Effector CD4-positive, alpha-beta T cell (primary cell): ENCODE results near the gene GNAT1.
A peak's percentile ranks its signal among the peaks of the same experiment; 100 is the strongest.

ENCODE experiments used
- DNase-seq: peaks from one replicate; pipeline ENCODE4 v3.0.0-alpha.2; 2020

GNAT1 gene

GRCh38 chr3:50182533-50183099, 8.8 kb upstream of the GNAT1 start:
- no peak for DNase-seq

DNA sequence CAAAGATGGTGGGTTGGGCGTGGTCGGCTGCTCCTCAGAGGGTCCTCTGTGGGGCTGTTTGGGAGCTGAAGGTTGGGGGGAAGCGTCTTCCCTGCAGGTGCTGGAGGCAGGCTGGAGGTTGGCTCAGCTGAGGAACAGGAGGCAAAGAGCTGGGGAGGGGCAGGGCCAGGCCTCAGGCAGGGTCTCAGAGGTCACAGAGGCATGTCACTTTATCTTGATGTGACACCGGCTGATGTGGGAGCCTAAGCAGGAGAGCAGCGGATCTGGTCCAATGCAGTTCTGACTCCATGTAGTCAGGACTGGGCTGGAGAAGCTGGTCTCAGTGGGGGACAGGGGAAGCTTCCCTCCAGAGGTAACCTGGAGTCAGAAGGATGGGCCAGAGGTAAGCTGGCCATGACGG, 7.7 kb upstream of the GNAT1 start:
- no peak for DNase-seq

- no peak for DNase-seq
Observed at GRCh38 chr3:50184242-50184978, 7.0 kb upstream of the GNAT1 start.

DNA sequence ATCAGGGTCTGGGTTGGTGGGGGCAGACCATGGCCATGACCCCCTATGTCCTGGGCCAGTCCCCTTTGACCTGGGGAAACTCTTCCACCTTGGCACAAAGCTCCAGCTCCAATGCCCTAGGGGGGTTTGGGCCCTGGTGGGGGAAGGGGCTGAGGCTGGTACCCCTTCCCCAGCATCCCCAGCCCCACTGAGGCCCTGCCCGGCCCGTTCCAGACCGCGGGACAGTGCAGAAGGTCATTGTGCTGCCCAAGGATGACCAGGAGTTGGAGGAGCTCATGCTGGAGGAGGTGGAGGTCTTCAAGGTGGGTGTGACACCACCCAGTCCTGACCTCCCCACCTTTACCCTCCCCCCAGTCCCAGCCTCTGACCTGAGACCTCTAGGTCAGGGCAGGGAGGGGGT, 6.2 kb upstream of the GNAT1 start:
- DNase-seq = no peak

DNA sequence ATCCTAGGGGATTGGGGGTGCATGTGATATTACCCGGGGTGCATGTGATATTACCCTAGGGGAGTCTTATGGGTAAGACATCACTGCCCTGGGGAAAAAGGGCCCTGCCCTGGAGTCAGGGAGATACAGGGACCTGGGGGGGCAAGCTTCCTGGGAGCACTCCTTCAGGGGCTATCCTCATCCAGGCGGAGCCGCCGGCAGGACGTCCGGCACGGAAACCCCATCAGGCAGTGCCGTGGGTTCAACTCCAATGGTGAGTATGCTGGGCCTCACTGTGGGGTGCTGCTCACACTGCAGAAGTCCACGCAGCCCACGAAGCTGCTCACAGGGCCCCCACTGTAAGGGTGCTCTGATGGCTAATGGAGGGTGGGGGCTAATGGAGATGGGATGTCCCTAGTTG, 5.3 kb upstream of the GNAT1 start:
- no peak for DNase-seq

DNA sequence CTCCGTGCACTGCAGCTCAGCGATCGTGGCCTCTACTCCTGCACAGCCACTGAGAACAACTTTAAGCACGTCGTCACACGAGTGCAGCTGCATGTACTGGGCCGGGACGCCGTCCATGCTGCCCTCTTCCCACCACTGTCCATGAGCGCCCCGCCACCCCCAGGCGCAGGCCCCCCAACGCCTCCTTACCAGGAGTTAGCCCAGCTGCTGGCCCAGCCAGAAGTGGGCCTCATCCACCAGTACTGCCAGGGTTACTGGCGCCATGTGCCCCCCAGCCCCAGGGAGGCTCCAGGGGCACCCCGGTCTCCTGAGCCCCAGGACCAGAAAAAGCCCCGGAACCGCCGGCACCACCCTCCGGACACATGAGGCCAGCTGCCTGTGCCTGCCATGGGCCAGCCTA, 3.7 kb upstream of the GNAT1 start:
- no peak for DNase-seq

- no peak for DNase-seq
Observed at GRCh38 chr3:50189274-50189673, 2.1 kb upstream of the GNAT1 start.

DNA sequence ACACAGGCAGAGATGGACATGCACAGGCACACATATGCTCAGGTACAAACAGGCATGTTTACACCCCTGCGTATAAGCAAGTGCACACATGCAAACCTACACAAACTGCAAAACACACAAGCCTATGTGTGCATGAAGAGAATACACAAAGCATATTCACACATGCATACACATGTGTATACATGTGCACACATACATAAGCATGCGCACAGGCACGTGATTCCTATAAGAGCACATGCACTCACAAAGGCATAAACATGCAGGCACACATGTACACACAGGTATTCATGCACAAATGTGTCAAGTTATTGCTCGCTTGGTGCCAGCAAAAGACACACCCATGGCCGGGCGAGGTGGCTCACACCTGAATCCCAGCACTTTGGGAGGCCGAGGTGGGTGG, 1.4 kb upstream of the GNAT1 start:
- no peak for DNase-seq

DNA sequence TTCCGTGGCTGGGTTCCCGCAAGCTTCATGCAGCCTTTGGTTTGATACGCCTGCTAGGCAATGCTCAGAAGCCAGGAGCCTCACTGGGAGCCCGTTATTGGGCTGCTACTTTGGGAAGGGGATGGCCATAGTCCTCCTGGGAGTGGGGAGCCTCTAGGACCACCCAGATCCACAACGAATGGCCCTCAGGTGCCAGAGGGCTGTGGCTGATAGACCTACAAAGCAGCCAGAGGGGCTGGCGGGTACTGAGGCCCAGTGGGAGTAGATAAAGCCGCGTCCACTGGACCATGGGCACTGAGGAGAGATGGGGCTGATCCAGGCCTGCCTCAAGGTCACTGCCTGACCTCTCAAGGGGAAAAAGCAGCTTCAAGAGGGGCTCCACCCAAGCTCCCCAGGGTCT, 714 bp downstream of the GNAT1 start:
- DNase-seq = no peak

DNA sequence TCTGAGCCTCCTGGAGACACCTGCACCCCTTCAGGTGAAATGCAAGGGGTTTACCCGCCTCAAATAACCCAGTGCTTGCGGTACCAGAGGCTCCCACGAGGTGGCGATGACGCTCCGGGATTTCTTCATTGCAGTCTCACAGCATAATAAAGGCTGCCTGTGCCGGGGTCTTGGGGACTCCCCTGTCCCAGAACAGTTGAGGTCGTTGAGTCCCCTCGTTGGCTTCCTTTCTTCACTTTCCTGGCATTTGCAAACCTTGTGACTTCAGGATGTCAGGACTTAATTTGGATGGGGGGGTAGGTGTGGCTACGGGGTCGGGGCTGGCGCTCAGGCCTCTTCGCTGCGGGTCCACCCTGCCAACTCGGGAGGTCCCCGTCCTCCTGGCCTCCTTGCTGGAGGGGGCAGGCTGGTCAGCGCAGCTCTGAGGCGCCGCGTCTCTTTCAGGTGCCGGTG, 1.3 kb downstream of the GNAT1 start:
- peak; percentile 78 for DNase-seq

DNA sequence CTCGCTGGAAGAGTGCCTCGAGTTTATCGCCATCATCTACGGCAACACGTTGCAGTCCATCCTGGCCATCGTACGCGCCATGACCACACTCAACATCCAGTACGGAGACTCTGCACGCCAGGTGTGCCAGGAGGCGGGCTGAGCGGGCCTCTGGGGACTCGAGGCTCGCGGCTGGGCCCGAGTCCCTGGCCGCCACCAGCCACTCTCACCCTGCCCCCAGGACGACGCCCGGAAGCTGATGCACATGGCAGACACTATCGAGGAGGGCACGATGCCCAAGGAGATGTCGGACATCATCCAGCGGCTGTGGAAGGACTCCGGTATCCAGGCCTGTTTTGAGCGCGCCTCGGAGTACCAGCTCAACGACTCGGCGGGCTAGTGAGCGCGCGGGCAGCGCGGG, 1.9 kb downstream of the GNAT1 start:
- no peak for DNase-seq

- no peak for DNase-seq
Observed at GRCh38 chr3:50193746-50194127, 2.3 kb downstream of the GNAT1 start.

GRCh38 chr3:50194128-50194902, 2.9 kb downstream of the GNAT1 start:
- DNase-seq = peak; percentile 80

DNA sequence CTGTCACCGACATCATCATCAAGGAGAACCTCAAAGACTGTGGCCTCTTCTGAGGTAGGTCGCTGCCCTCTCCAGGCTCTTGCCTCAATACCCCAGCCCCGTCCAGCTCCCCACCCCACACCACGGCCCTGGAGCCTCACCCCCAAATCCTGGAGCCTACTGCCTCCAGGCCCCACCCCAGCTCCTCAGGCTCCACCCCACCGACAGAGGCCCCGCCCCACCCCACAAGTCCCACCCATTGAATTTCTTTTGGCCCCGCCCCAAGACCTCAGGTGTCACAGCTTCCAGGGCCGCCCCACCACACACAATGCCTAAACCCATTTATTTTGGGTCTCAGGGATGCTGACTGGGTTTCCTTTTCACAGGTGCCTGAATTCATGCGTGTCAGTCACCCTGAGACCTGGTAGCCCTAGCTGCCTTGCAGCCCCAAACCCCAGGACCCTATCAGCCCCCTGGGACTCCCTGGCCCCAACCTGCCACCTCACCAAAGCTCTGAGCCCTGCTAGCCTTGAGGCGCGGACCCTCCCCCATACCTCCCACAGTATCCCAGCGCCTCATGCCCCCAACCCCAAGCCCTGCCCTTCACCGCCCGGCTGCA, 3.6 kb downstream of the GNAT1 start:
- DNase-seq = no peak

GRCh38 chr3:50195501-50196252, 4.3 kb downstream of the GNAT1 start:
- DNase-seq = no peak

DNA sequence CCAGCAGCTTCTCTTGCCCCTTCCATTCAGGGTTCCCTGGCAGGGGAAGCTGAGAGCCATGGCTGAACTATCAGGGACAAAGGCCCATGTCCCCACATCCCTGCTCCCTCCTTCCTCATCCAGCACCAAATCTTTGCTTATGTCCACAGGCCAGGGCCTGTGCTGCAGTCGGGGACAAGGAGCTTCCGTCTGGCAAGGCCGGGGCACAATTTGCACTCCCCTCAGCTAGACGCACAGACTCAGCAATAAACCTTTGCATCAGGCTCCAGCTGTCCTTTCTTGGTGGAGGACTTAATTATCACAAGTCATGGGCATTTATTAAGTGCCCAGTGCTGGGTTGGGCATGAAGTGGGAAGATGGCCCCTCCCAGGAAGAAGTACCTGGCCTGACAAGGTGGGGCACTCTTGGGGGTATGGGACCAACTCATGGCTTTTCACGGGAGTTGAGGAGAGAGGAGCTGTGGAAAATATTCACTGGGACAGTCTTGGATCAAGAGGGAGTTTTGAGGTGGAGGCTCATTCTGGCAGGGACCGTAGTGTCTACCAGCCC, 4.9 kb downstream of the GNAT1 start:
- no peak for DNase-seq

DNA sequence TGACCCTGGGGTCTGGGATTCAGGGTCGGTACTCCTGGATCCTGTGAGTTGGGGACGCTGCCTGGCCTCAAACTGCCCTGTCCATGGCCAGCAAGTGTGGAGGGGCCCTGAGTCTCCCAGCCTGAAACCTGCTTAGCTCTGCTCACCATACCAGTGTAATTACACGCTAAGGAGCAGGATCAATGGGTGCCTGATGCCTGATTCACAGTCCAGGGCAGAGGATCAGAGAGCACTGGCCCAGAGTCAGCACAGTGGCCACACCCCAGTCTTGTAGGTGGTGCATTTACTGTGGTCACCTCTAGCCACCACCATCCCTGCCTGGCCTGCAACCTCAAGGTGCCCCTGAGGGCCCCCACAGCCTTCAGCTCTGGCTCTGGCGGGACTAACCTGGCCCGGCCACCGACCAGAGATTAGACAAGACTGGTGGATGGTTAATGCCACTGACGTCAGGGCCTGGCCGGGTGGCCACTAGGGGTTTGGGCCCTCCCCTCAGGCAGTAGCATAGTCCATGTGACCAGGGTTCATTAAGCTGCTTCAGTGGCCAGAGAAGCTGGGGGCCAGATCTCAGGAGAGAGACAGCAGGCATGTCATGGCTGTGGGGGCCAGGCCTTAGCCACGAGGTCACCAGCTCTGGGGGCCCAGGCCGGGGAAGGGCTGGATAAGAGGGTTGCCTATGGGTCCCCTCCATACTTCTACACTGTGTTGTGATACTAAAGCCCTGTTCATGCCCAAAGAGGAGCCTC, 10.3 kb downstream of the GNAT1 start:
- DNase-seq = no peak

DNA sequence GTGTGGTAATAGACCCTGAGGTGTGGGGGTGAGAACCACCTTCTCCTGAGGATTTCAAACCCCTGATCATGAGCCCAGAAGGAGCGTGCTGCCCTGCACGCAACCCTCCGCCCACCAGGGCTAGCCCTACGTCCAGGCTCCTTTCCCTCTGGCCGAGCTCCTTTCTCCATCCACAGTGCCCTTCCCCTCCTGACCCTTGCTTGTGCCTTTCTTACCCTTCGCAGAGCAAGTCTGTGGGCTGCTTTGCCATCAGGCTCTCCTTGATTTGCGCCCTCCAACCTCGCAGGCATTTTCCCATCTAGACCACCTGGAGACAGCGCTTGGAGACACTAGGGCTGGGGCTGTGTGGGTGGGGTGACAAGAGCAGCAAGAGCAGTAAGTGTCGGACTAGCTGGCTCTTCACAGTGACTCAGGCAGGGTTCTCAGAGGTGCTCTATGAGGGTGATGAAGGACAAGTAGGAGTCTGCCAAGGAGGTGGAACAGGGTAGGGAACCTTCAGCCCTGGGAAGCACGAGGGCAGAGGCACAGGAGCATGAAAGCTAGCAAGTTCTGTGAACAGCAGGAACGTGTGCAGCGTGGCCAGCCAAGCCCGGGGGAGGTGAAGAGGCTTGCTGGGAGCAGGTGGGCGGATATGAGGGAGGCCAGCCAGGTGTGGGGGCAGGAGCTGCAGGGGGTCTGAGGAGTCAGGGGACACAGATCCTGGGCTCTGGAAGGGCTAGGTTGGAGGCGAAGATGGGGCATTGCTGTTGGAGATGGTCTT, 11.1 kb downstream of the GNAT1 start:
- no peak for DNase-seq

DNA sequence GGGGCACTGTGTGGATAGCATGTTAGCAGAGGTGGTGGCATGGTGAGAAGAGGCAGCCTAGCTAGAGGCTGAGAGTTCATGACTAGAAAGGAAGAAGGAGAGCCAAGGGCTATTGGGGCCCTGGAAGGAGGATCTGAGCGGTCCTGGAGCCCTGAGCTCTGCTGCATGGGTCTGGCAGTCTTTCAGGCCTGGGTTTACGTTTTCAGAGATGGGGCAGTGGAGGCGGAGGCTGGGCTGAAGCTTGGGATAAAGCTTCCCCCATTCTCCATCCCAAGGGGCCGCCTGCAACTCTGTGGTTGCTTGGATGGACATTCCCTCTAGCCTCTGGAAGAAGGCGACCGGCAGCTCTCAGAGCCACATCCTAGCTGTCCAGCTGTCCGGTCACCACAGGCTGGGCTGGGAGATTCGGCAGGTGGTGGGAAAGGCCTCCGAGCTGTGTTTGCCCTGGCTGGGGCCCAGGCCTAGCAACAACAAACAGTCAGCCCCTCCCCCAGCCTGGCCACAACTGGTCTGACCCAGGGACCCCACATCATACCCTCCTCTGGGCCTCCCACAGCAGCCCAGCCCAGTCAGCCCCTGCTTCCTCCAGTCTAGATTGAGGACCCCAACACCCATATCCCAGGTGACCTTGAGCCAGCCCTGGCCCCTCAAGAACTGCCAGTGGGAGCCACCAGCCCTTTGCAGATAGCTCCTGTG, 11.9 kb downstream of the GNAT1 start:
- no peak for DNase-seq
